ENCODE data around the gene BICD1.

Gene BICD1

GRCh38 chr12:32285489-32285888 lies 178.8 kb downstream of the BICD1 start:
- DNase-seq, result no peak

- DNase-seq, result no peak
Measured at GRCh38 chr12:32290411-32290810, 183.8 kb downstream of the BICD1 start.

- DNase-seq, result peak; percentile 60
Measured at GRCh38 chr12:32292151-32292550, 185.5 kb downstream of the BICD1 start.

- DNase-seq, result no peak
Measured at GRCh38 chr12:32293808-32294419, 187.3 kb downstream of the BICD1 start.

GRCh38 chr12:32296567-32296966 lies 189.9 kb downstream of the BICD1 start:
- DNase-seq, result no peak

- no peak for DNase-seq
Measured at GRCh38 chr12:32298917-32299316, 192.3 kb downstream of the BICD1 start.

GRCh38 chr12:32301216-32301615 lies 194.6 kb downstream of the BICD1 start:
- DNase-seq, result no peak

- no peak for DNase-seq
Measured at GRCh38 chr12:32302218-32303173, 195.8 kb downstream of the BICD1 start.

GRCh38 chr12:32303174-32303549 lies 196.5 kb downstream of the BICD1 start:
- DNase-seq, result no peak

GRCh38 chr12:32305163-32305562 lies 198.5 kb downstream of the BICD1 start:
- DNase-seq, result no peak

- DNase-seq, result no peak
Measured at GRCh38 chr12:32307326-32307725, 200.7 kb downstream of the BICD1 start.

- no peak for DNase-seq
Measured at GRCh38 chr12:32309811-32310736, 203.4 kb downstream of the BICD1 start.

GRCh38 chr12:32312049-32312670 lies 205.5 kb downstream of the BICD1 start:
- DNase-seq, result peak; percentile 56

GRCh38 chr12:32322354-32322753 lies 215.7 kb downstream of the BICD1 start:
- no peak for DNase-seq

GRCh38 chr12:32331133-32331532 lies 224.5 kb downstream of the BICD1 start:
- DNase-seq, result no peak

GRCh38 chr12:32332446-32332845 lies 225.8 kb downstream of the BICD1 start:
- DNase-seq, result no peak

- DNase-seq, result no peak
Measured at GRCh38 chr12:32334371-32334777, 227.7 kb downstream of the BICD1 start.

GRCh38 chr12:32336261-32336660 lies 229.6 kb downstream of the BICD1 start:
- peak; percentile 26 for DNase-seq

GRCh38 chr12:32343496-32343895 lies 236.8 kb downstream of the BICD1 start:
- DNase-seq, result no peak

- no peak for DNase-seq
Measured at GRCh38 chr12:32344047-32344446, 237.4 kb downstream of the BICD1 start.

GRCh38 chr12:32353540-32353939 lies 246.9 kb downstream of the BICD1 start:
- no peak for DNase-seq

GRCh38 chr12:32357601-32358249 lies 251.1 kb downstream of the BICD1 start:
- DNase-seq, result no peak

All from MV-4-11 (cell line).